Measurements from ENCODE around the gene ZNF599.

Gene ZNF599

GRCh38 chr19:34774857-34775256, 1.8 kb upstream of the ZNF599 start:
- H3K9me3 Mint-ChIP-seq, result peaks cover 5% of the 10 kb centered on the region
- H3K27ac Mint-ChIP-seq, result no peak overlapping the region
- H3K36me3 Mint-ChIP-seq, result peaks cover 1% of the 10 kb centered on the region
- peaks cover 18% of the 10 kb centered on the region for H3K4me1 Mint-ChIP-seq
- peaks cover 2% of the 10 kb centered on the region for H3K27me3 Mint-ChIP-seq
- H3K4me3 Mint-ChIP-seq, result no peak overlapping the region

GRCh38 chr19:34773555-34773864, 495 bp upstream of the ZNF599 start:
- Mint-ChIP-seq H3K9me3 (peaks cover 5% of the 10 kb centered on the region), H3K4me3 (peak overlapping the region; percentile 96), H3K4me1 (peaks cover 18% of the 10 kb centered on the region), H3K27ac (no peak overlapping the region), H3K36me3 (peaks cover 1% of the 10 kb centered on the region), H3K27me3 (peaks cover 2% of the 10 kb centered on the region)

GRCh38 chr19:34767951-34768350, 5.1 kb downstream of the ZNF599 start:
- Mint-ChIP-seq H3K27ac (no peak overlapping the region), H3K36me3 (peaks cover 43% of the 10 kb centered on the region), H3K9me3 (peaks cover 20% of the 10 kb centered on the region), H3K27me3 (no peaks in the 10 kb centered on the region), H3K4me1 (peaks cover 14% of the 10 kb centered on the region), H3K4me3 (no peak overlapping the region)

GRCh38 chr19:34766386-34766785, 6.6 kb downstream of the ZNF599 start:
- Mint-ChIP-seq H3K36me3 (peaks cover 58% of the 10 kb centered on the region), H3K27me3 (no peaks in the 10 kb centered on the region), H3K4me1 (peaks cover 2% of the 10 kb centered on the region), H3K9me3 (peaks cover 28% of the 10 kb centered on the region), H3K4me3 (no peak overlapping the region), H3K27ac (no peak overlapping the region)

- no peaks in the 10 kb centered on the region for H3K4me1 Mint-ChIP-seq
- peaks cover 49% of the 10 kb centered on the region for H3K36me3 Mint-ChIP-seq
- no peak overlapping the region for H3K27ac Mint-ChIP-seq
Measured at GRCh38 chr19:34759218-34759917, 13.6 kb downstream of the ZNF599 start.

GRCh38 chr19:34757441-34757840, 15.6 kb downstream of the ZNF599 start:
- H3K4me1 Mint-ChIP-seq, result no peaks in the 10 kb centered on the region
- H3K27me3 Mint-ChIP-seq, result no peaks in the 10 kb centered on the region
- peaks cover 44% of the 10 kb centered on the region for H3K36me3 Mint-ChIP-seq
- H3K9me3 Mint-ChIP-seq, result peaks cover 38% of the 10 kb centered on the region
- H3K27ac Mint-ChIP-seq, result no peak overlapping the region
- H3K4me3 Mint-ChIP-seq, result no peak overlapping the region

More at GRCh38 chr19:34759218-34759917, 13.6 kb downstream of the ZNF599 start:
- no peaks in the 10 kb centered on the region for H3K27me3 Mint-ChIP-seq
- peaks cover 28% of the 10 kb centered on the region for H3K9me3 Mint-ChIP-seq
- H3K4me3 Mint-ChIP-seq, result no peak overlapping the region

- Mint-ChIP-seq H3K27me3 (no peaks in the 10 kb centered on the region), H3K36me3 (peaks cover 58% of the 10 kb centered on the region), H3K9me3 (peaks cover 36% of the 10 kb centered on the region), H3K27ac (no peak overlapping the region), H3K4me1 (no peaks in the 10 kb centered on the region), H3K4me3 (no peak overlapping the region)
Measured at GRCh38 chr19:34744896-34745690, 27.9 kb downstream of the ZNF599 start.

GRCh38 chr19:34734537-34735103, 38.4 kb downstream of the ZNF599 start:
- no peaks in the 10 kb centered on the region for H3K27me3 Mint-ChIP-seq
- peak overlapping the region; percentile 98 for H3K27ac Mint-ChIP-seq
- peaks cover 35% of the 10 kb centered on the region for H3K36me3 Mint-ChIP-seq
- H3K9me3 Mint-ChIP-seq, result peaks cover 23% of the 10 kb centered on the region
- H3K4me3 Mint-ChIP-seq, result peak overlapping the region; percentile 97
- peaks cover 19% of the 10 kb centered on the region for H3K4me1 Mint-ChIP-seq

- Mint-ChIP-seq H3K9me3 (peaks cover 17% of the 10 kb centered on the region), H3K4me1 (peaks cover 19% of the 10 kb centered on the region), H3K27me3 (no peaks in the 10 kb centered on the region), H3K36me3 (peaks cover 28% of the 10 kb centered on the region), H3K4me3 (peak within 1 kb of the TSS; percentile 97), H3K27ac (peak within 1 kb of the TSS; percentile 99)
Measured at GRCh38 chr19:34733746-34734536, 39.1 kb downstream of the ZNF599 start, which contains the start of gene ZNF181. Gene ZNF181 (plus strand): TSS chr19:34734243. CDS start chr19:34735038, 795 bp downstream.

GRCh38 chr19:34733266-34733745, 39.7 kb downstream of the ZNF599 start:
- H3K9me3 Mint-ChIP-seq, result peaks cover 13% of the 10 kb centered on the region
- H3K27ac Mint-ChIP-seq, result peak overlapping the region; percentile 99
- peaks cover 23% of the 10 kb centered on the region for H3K36me3 Mint-ChIP-seq
- peak overlapping the region; percentile 97 for H3K4me3 Mint-ChIP-seq
- H3K27me3 Mint-ChIP-seq, result no peaks in the 10 kb centered on the region
- peaks cover 19% of the 10 kb centered on the region for H3K4me1 Mint-ChIP-seq

GRCh38 chr19:34732612-34733211, 40.3 kb downstream of the ZNF599 start:
- Mint-ChIP-seq H3K4me1 (peaks cover 19% of the 10 kb centered on the region), H3K27ac (peak overlapping the region; percentile 74), H3K36me3 (peaks cover 19% of the 10 kb centered on the region), H3K4me3 (peak overlapping the region; percentile 62), H3K27me3 (no peaks in the 10 kb centered on the region), H3K9me3 (peaks cover 9% of the 10 kb centered on the region)

- Mint-ChIP-seq H3K4me3 (no peak overlapping the region), H3K36me3 (peaks cover 18% of the 10 kb centered on the region)
Measured at GRCh38 chr19:34731964-34732363, 41.1 kb downstream of the ZNF599 start.

GRCh38 chr19:34731019-34731829, 41.8 kb downstream of the ZNF599 start:
- H3K27ac Mint-ChIP-seq, result no peak overlapping the region
- H3K27me3 Mint-ChIP-seq, result peaks cover 10% of the 10 kb centered on the region
- peaks cover 13% of the 10 kb centered on the region for H3K36me3 Mint-ChIP-seq
- peak overlapping the region; percentile 36 for H3K4me3 Mint-ChIP-seq
- peaks cover 9% of the 10 kb centered on the region for H3K9me3 Mint-ChIP-seq
- peaks cover 19% of the 10 kb centered on the region for H3K4me1 Mint-ChIP-seq

More at GRCh38 chr19:34731964-34732363, 41.1 kb downstream of the ZNF599 start:
- peaks cover 5% of the 10 kb centered on the region for H3K27me3 Mint-ChIP-seq
- H3K27ac Mint-ChIP-seq, result no peak overlapping the region
- H3K4me1 Mint-ChIP-seq, result peaks cover 19% of the 10 kb centered on the region
- H3K9me3 Mint-ChIP-seq, result peaks cover 9% of the 10 kb centered on the region

- no peaks in the 10 kb centered on the region for H3K36me3 Mint-ChIP-seq
- no peak overlapping the region for H3K4me3 Mint-ChIP-seq
- peaks cover 19% of the 10 kb centered on the region for H3K27me3 Mint-ChIP-seq
- H3K9me3 Mint-ChIP-seq, result no peaks in the 10 kb centered on the region
- peak overlapping the region; percentile 23 for H3K27ac Mint-ChIP-seq
- H3K4me1 Mint-ChIP-seq, result no peaks in the 10 kb centered on the region
Measured at GRCh38 chr19:34725400-34725799, 47.6 kb downstream of the ZNF599 start.
